ENCODE data around the gene NOX5.
"Not testable (repeated sequence)": the region's sequence is repeated elsewhere in the genome, so short reads cannot be mapped to it uniquely, and the experiment has no call there.

The NOX5 gene

DNA sequence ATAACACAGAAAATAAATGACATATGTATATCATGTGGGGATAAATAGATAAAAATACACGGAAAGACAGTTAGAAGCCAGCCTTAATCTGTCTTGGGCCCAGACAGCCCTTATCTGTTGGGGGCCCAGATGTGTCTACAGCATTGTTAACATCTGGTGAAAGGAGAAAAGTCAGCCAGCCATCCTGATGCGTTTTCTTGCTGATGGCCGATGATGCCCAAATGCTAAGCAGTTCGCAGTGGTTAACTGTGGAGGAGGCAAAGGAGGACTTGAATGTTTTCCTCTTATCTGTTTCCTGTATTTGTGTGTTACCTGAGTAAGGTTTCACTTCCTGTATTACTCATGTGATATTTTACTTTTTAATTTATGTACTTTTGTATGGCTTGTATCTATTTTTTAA lies 46.2 kb downstream of the NOX5 start:
- DNase-seq, result no peak

DNA sequence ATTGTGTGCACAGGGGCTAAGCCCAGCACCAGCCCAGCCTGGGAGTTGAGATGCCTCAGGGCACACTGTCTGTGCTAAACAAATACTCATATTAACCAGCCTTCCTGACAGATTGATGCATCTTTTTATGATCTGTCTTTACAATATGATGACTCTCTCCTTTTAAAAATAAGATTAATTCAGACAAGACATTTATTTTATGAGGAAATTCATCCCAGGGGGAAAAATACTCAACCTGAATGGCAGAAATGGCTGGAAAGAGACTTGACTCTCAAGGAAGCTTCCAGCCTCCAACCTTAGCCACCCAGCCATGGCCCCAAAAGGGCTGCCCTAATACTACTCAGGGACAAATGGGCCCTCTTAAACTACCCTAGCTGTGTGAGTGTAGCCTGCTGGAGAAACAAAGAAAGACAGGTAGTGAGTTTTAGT lies 46.9 kb downstream of the NOX5 start:
- no peak for DNase-seq

DNA sequence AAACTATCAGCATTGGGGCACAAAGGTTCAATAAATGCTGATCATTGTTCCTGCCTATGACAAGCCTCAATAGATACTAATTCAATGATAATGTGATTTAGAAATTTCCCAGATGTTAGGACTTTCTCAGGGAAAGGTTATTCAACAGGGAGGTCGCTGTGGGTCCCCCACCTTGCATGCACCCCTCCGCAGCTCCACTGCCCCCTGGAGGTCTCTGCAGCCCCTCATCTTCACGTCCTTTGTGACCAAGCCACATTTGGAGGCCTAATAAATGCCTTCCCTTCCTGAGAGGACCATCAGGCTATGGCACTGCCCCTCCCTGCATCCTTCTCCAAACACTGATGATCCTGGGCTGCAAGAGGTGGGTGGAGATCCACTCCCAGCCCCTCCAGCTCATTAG lies 50.2 kb downstream of the NOX5 start:
- no peak for DNase-seq

DNA sequence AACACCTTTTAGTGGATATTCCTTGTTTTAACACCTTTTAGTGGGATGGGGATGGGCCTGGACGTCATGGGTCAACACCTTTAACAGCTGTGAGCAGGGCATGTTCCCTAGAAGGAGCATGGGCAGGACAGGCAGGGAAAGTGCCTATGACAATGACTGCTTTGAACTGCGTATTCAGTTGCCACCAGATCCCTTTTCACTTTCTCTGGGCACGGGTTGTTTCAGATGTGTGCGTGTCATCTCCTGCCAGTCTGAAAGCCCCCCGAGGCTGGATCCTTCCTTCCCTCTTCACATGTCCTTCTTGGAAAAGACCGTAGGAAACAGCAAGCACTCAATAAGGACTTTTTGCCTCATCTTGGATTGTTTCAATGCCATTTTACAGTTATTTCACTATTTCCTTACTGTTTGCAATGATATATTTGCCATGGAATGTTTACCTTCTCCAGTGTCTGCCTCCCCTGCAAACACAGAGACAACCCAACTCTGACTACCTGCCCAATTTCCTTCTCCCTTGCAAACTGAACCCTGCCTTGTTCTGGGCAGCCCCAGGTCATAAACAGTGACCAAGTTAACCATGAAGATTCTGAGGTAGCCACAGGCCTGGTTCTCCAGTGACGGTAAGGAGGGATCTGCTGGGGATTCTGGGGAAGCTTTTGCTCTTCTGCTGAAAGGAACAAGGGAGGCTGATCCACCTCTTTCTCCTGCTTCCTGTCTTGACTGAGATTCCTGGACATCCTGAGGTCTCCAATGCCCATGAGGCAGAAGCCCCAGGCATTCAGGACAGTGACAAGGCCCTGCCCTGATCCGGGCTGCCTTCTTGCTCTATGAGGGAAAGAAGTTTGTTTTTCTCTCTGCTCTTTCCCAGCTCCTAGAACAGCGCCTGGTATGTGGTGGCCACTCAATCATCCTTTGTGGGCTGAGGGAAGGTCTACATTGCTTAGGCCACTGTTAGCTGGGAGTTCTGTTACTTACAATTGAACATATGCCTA lies 51.8 kb downstream of the NOX5 start:
- DNase-seq, result no peak

DNA sequence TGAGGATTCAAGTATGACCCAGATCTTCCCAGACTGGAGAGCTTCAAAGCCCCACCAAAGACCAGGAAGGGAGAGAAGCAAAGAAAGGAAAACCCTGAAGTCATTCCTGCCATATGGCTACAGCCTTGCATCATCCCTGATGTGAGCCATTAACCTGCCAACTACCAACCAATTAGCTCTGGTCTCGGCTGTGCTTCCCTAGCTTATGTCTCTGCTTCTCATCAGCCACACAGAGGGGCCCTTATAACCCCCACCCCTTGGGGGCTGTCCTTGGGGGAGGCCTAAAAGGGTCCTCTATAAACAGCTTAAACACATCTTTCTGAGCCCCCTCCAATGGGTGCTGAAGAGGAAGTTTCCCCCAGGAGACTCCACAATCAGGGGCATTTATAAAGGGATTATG lies 52.8 kb downstream of the NOX5 start:
- DNase-seq, result peak; percentile 19 to 68

DNA sequence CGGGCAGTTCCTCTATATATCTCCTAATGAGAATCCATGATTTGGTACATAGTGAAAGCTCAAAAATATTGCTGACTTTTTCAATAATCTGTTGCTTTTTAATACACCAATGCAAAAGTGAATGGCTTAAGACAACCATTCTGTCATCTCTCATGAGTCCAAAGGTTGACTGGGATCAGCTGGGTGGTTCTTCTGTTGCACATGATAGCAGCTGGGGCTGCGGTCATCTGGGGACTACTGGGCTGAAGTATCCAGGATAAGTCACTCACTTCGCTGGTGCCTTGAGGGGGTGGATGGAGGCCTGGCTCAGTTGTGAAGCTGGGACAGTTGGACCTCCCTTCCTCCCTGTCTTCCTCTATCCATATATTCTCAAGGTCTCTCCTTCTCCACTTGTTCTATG lies 53.7 kb downstream of the NOX5 start:
- DNase-seq, result no peak

DNA sequence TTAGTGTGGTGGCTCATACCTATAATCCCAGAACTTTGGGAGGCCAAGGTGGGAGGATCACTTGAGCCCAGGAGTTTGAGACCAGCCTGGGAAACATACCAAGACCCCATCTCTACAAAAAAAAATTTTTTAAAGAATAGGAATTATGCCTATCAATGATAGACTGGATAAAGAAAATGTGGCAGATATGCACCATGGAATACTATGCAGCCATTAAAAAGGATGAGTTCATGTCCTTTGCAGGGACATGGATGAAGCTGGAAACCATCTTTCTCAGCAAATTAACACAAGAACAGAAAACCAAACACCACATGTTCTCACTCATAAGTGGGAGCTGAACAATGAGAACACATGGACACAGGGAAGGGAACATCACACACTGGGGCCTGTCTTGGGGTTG lies 54.8 kb downstream of the NOX5 start:
- DNase-seq, result not testable (repeated sequence)

DNA sequence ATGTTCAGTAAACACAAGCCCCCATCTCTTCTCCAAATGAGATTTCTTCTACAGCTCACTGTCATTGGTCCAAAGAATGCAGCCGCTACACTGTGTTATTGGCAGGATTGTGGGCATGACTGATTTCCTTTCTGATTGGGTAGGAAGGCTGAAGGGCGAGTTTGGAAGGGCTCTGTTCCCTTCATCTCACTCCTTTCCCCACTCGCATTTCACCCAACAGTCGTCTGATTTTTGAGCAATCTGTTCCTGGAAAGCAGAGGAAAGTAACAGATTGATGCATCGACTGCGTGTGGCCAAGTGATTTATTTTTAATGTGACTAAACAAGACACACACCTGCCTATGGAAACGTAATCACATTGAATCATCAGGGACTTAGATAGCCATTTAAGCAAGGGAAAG lies 55.5 kb downstream of the NOX5 start:
- no peak for DNase-seq

DNA sequence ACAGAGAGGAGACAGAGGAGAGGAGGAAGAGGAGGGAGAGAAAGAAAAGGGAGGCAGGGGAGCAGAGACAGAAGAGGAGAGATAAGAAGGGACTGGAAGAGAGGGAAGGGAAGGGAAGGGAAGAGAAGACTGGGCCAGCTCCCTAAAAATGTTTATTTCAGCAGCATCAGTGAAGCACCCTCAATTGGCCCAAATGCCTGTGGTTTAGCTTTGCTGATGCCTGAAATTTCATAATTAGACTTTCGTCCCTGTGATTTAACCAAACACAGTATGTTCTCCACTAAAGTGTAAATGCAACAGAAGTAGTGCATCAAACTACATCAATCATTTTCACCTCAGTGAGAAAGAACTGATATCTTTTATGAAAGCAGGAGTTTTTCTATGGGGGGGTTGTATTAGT lies 55.9 kb downstream of the NOX5 start:
- DNase-seq, result no peak

DNA sequence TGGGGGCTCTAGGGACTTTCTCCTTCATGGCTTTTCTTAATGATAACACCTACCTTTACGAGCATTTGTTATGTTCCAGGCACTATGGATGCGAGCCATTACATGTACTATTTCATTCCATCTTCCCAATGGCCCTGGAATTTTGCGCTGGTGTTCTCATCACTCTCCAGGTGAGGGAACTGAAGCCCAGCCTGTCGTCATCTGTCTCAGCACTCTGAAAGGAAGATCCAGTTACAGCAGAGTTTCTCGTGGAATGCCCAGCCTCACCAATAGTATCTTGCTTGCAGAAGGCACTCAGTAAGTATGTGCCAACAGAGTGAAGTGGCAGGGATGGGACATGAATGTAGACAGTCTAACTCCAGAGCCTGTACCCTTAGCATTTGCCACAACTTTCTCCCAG lies 56.8 kb downstream of the NOX5 start:
- DNase-seq, result no peak

DNA sequence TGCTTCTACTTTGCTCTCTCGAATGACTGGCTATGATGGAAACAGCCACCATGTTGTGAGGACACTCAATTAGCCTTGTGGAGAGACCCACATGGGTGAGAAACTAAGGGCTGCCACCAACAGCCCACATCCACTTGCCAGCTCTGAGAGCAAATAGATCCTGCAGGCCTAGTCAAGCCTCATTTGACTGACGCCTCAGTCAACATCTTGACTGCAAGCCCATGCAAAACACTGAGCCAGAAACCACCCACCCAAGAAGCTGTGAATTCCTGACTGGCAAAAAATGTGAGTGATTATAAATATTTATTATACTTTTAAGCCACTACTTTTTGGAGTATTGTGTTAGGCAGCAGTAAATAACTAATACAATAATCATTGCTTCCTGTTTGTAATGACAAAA lies 58.4 kb downstream of the NOX5 start:
- DNase-seq, result peak in 1 of 2 experiments; percentile 56

DNA sequence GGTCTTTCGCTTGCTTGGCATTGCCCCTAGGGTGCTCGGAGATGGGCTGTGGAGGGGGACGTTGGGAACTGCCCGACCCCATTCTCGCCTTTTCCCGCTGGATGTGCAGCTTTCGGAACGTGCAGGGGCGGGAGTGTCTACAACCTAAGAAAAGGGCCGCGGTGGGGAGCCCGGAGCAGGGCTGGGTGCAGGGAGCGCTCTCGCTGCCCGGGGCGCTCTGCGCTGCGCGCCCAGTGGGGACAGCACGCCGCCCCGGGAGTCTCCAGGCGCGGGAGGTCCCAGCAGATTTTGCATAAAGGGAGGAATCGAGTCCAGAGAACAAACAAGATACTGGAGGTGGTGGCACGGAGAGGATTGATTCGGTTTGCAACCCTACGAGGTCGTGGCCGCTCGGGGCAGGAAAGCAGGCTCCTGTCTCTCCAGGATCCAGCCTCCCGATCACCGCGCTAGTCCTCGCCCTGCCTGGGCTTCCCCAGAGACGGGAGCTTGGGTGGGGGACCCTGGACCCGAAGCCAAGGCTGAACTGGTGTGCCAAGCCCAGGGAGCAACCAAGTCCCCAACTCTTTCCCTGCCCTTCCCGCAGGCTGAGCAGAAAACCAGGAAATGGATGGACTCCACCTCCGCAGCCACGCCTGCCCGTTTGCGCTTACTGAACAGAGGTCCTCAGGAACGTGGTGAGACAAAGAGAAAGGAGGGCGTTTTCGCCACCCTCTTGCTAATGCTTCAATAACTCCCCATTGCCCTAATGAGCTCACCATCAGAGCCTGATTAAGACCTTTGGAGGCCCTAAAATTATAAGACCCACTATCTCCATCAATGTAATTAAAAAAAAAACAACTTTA lies 59.7 kb downstream of the NOX5 start:
- peak; percentile 46 to 55 for DNase-seq

DNA sequence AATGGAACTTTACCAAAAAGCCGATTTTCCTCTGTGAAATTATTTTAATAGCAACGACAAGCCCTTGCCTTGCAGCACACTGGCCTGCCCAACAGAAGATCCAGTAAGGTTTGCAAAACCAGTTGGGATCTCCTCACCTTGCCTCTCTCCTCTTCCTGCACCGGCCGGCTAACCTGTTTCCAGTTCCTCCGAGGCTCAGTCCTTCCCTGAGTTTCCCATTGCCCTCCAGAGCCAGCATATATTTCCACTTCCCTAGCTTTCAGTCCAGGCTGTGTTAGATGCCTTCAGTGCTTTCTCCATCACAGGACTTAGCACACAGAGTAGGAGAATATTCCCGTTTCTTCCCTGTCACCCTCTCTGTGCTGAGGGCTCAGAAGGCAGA lies 60.3 kb downstream of the NOX5 start:
- peak in 1 of 2 experiments; percentile 24 for DNase-seq

DNA sequence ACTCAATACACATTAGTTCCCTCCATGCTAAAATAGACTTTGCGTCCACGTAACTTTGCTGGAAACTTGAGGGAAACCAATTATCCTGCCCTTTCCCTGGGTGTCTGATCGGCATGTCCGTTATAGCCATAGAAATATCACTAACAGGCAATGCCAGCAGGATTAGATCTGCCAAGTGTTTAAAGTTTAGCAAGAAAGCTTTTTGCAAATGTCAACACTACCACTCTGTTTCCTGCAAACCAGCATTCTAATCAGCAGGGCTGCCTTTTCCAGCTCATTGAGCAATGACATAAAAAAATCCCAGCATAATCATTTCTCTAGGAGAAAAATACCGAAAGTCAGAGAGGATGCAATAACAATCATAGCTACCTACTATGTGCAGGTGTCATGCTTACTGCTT lies 60.9 kb downstream of the NOX5 start:
- DNase-seq, result peak in 1 of 2 experiments; percentile 23

DNA sequence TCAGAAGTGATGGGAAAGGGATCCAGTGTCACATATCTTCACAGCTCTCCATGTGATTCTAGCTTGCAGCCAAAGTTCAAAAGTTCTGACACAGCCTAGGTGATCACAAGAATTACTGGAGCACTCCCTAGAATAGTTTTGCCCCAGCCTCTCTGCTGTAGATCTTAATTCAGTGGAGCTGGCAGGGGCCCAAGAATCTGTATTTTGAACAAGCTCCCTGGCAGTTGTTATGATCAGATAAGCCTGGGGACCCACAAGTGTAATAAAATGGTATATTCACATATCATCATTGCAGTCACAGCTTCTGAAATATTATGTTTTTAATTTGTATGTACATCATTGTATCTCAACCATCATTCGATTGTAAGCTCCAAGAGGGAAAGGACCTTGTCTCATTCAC lies 62.3 kb downstream of the NOX5 start:
- peak in 1 of 2 experiments; percentile 21 for DNase-seq

DNA sequence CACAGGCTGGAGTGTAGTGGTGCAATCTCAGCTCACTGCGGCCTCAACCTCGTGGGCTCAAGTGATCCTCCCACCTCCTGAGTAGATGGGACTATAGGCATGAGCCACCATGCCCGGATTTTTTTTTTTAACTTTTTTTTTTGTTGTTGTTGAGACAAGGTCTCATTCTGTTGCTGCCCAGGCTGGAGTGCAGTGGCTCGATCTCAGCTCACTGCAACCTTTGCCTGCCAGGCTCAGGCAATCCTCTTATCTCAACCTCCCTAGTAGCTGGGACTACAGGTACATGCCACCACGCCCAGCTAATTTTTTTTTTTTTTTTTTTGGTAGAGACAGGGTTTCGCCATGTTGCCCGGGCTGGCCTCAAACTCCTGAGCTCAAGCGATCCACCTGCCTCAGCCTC lies 64.1 kb downstream of the NOX5 start:
- no peak for DNase-seq

DNA sequence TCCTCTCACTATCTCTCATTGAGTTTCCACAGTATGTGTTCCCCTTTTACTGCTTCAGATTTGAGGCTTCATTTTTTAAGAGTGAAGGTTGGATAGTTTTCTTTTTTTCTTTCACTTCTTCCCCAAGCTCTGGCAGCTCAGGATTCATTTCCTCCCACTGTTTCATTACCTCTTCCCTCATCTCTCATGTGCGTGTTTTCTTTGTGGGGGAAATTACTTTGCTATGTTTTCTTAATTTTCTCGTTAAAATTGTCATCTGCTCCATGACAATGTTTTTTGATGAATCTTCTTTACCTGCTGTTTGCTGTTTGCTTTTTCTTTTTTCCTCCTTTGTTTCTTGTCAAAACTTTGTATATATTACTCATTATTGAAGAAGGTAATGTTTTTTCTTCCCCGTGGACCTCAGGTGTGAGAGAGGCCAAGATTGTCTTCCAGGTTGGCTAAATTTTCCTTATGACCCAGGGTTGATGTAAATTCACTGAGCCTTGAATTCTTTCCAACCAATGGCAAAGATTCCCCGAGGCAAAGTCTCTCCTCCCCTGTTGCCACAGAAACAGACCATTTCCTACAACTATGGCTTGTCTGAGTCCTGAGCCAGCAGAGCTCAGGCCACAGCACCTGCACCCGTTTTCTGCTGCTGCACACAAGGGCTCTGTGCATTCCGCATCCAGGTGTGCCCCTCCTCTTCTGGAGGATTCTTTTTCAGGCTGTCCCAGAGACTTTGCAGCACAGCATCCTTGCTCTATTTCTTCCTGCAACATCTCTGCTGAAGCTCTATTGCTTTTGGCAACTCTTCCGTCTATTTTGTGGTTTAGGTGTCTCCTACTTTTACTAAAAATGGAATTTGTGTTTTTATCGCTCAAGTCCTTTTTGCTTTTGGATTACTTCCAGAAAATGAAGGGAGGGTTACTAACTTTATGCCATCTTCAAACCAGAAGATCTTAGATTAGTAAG lies 66.1 kb downstream of the NOX5 start:
- DNase-seq, result peak in 1 of 2 experiments; percentile 47

DNA sequence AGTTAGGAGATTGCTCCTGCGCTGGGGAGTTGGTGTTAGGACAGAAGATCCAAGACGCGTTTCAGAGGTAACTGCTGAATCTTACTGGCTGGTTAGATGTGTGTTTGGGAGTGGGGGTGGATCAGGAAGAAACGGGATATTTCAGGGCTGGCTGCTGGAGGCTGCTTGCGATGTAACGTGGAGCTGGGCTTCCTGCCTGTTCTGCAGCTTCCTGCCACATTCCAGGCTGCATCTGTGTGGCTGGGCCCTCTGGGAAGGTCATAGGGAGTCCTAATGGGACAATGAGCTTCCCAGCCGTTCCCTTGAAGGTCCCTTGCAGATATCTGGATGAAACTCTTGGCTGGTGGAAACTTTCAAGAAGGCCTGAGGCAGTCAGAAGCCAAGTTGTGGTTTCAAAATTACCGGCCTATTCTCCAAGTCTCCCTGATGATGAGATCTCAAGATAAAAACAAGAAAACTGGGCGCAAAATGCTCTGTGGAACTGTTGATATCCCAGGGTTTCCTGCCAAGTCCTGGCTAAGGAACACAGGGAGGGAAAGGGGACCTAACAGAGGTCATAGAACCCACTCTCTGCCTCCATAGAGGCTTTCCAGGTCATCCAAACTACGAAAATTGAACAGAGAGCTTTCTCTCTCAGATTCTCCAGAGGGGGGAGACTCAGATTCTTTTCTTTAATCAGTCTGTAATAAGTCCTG lies 67.0 kb downstream of the NOX5 start:
- peak in 1 of 2 experiments; percentile 18 for DNase-seq

DNA sequence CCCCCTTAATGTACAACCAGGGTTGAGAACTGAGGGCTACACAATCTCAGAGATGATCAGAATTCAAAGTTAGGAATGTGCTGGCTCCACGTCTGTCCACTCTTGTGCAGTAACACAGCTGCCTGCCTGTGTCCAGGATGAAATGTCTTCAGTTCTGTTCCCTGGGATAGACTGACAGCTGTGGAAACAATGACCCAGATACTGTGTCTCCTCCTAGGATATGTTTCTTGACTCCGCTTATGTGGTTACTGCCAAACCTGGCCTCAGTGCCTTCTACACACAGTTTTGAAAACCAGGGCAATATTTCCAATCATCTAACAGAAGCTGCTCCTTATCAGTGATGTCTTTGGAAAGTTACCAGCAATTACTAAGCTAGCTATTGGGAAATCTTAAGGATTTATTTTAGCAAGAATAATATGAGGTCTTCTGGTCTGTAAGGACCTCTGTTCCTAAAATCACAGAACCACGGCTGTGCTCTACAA lies 67.6 kb downstream of the NOX5 start:
- no peak for DNase-seq

DNA sequence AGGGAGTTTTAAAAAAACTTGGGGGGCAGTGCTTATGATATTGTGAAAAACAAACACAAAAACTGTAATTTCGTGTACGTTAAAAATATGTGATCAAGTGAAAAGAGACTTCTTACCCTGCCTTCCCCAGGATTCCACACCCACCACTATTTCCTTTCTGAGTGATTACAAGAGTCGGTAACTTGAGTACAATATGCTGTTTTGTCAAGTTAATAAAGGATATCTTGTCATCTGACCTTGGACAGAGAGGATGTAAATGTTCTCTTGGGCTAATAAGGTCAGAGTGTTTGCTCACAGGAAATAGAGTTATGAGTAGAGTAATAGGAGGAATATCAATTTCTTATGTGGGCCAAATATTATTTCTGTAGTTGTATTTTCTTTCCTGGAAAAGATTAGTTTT lies 68.1 kb downstream of the NOX5 start:
- DNase-seq, result no peak

DNA sequence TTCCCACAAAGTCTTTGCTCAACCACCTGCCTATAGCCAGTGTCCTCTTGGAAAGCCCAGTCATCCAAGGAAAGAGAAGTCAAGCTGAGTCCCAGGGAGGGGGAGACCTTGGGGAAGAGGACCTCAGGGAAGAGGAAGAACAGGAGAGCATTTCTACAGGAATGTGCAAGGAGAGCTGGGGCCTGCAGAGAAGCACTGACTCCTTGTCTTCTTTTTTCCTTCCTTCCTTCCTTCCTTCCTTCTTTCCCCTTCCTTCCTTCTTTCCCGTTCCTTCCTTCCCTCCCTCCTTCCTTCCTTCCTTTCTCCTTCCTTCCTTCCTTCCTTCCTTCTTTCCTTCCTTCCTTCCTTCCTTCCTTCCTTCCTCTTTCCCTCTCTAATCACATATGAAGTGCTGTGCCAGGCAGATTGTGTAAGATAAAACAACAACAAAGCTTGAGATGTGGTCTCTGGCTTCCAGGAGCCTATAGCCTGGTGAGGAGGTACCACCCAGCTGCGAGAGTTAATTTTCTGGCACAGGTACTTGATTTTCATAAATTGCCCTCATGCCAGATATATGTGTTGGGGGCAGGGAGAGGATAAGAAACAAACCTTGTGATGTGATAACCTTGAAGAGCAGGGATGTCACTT lies 70.0 kb downstream of the NOX5 start:
- DNase-seq, result no peak

All from NCI-H446 (cell line).